ENCODE results near the gene GPR68.

GRCh38 chr14:91211017-91211416 is 33.5 kb downstream of the GPR68 start:
- no peak for TF ChIP-seq CEBPB (IDR thresholded peaks at IDR 0.05; ENCODE audit: low read depth, low read length)
- TF ChIP-seq CTCF (conservative IDR thresholded peaks at IDR 0.05; ENCODE audit: low read depth, low read length), result no peak
- TF ChIP-seq POLR2A (IDR thresholded peaks at IDR 0.05; ENCODE audit: low read depth, low read length), result no peak
- TF ChIP-seq MXI1 (IDR thresholded peaks at IDR 0.05; ENCODE audit: borderline replicate concordance, low read depth, low read length), result no peak
- TF ChIP-seq RCOR1 (IDR thresholded peaks at IDR 0.05; ENCODE audit: insufficient replicate concordance, low read length), result no peak

Data from IMR-90 (cell line).